Activated CD4-positive, alpha-beta T cell treated with anti-CD3 and anti-CD28 coated beads, Interleukin-2, amount 10 ng/mL, durations not matched to agents 24 days and 14 days (primary cell): ENCODE measurements around the gene ITK. TPM values are rescaled to one million over a fixed set of nuclear protein-coding genes. Genes with fewer than 3 reads are reported as not detected.

Experiments used
- DNase-seq: peaks from one replicate; pipeline ENCODE4 v3.0.0; 2022
- H3K27ac Mint-ChIP-seq: one replicate; pipeline ENCODE4 v1.8.0; 2022; ENCODE audit warnings: mild to moderate bottlenecking, mixed read lengths
- H3K27me3 Mint-ChIP-seq: one replicate; pipeline ENCODE4 v1.8.0; 2022; ENCODE audit warnings: mixed read lengths
- H3K36me3 Mint-ChIP-seq: one replicate; pipeline ENCODE4 v1.8.0; 2022; ENCODE audit warnings: low read depth, mild to moderate bottlenecking, mixed read lengths
- H3K4me1 Mint-ChIP-seq: one replicate; pipeline ENCODE4 v1.8.0; 2021; ENCODE audit warnings: mixed read lengths
- H3K4me3 Mint-ChIP-seq: one replicate; pipeline ENCODE4 v1.8.0; 2022; ENCODE audit warnings: mild to moderate bottlenecking, moderate library complexity, mixed read lengths
- H3K9me3 Mint-ChIP-seq: one replicate; pipeline ENCODE4 v1.8.0; 2021; ENCODE audit warnings: mixed read lengths
- intact Hi-C: fragments of 100-400 bp; cut with micrococcal nuclease; formaldehyde crosslinking; loops from one replicate; pipeline ENCODE4 v1.15.1; 2023
- total RNA-seq: library from RNA; stranded (reverse); gene quantifications from 2 replicates; pipeline ENCODE4 v1.2.3, GENCODE V29; 2022

Gene ITK
- total RNA-seq, 1 donor from 2014 or later, result 230 TPM

- peak; percentile 93 for DNase-seq
- H3K4me1 Mint-ChIP-seq, result peaks cover 86% of the 10 kb centered on the region
- H3K27ac Mint-ChIP-seq, result peak overlapping the region; percentile 93
- H3K9me3 Mint-ChIP-seq, result no peaks in the 10 kb centered on the region
- H3K27me3 Mint-ChIP-seq, result no peaks in the 10 kb centered on the region
- H3K4me3 Mint-ChIP-seq, result peak overlapping the region; percentile 61
- intact Hi-C loops, result loop anchor here (1.0 to 2.0 kb wide), 6 partner anchors 16 to 104 kb away; partner anchors contain the start of gene ITK
- H3K36me3 Mint-ChIP-seq, result peaks cover 88% of the 10 kb centered on the region
Observed at GRCh38 chr5:157252711-157253465, 72.2 kb downstream of the ITK start.

GRCh38 chr5:157253547-157253946 lies 72.9 kb downstream of the ITK start:
- peaks cover 82% of the 10 kb centered on the region for H3K4me1 Mint-ChIP-seq
- H3K9me3 Mint-ChIP-seq, result no peaks in the 10 kb centered on the region
- no peak for DNase-seq
- intact Hi-C loops, result loop anchor here (1.0 to 2.0 kb wide), 6 partner anchors 16 to 104 kb away; partner anchors contain the start of gene ITK
- no peaks in the 10 kb centered on the region for H3K27me3 Mint-ChIP-seq
- peak overlapping the region; percentile 93 for H3K27ac Mint-ChIP-seq
- H3K36me3 Mint-ChIP-seq, result peaks cover 81% of the 10 kb centered on the region
- H3K4me3 Mint-ChIP-seq, result peak overlapping the region; percentile 61

GRCh38 chr5:157258450-157258849 lies 77.8 kb downstream of the ITK start:
- no peak for DNase-seq
- Mint-ChIP-seq H3K27ac (no peak overlapping the region), H3K4me3 (no peak overlapping the region), H3K9me3 (no peaks in the 10 kb centered on the region), H3K36me3 (peaks cover 38% of the 10 kb centered on the region), H3K4me1 (peaks cover 58% of the 10 kb centered on the region), H3K27me3 (no peaks in the 10 kb centered on the region)
- intact Hi-C loops, result loop anchor here (5.0 kb wide), 1 partner anchor 34 kb away; no protein-coding TSS in a partner anchor

DNA sequence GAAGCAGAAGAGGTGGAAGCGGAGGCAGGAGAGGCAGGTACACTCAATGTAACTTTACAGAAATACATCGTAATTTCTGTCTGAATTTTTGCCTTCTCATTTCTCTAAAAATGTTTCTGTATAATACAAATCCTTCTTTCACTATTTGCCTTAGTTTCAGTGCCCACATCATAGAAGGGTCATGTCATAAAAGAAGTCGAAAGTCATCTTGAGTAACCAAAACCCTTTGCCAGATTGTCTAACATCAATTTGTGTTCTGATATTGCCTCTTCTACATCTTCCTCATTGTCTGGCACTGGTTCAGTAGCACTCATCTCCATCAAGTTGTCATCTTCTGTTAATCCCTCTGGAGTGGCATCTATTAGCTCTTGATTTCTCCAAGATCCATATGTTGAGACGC lies 79.1 kb downstream of the ITK start:
- H3K27ac Mint-ChIP-seq, result no peak overlapping the region
- intact Hi-C loops, result loop anchor here (5.0 kb wide), 1 partner anchor 33 kb away; no protein-coding TSS in a partner anchor
- no peak overlapping the region for H3K4me3 Mint-ChIP-seq
- no peaks in the 10 kb centered on the region for H3K9me3 Mint-ChIP-seq
- H3K27me3 Mint-ChIP-seq, result no peaks in the 10 kb centered on the region
- DNase-seq, result no peak
- H3K4me1 Mint-ChIP-seq, result peaks cover 59% of the 10 kb centered on the region
- H3K36me3 Mint-ChIP-seq, result peaks cover 26% of the 10 kb centered on the region

- H3K36me3 Mint-ChIP-seq, result peaks cover 13% of the 10 kb centered on the region
- no peaks in the 10 kb centered on the region for H3K27me3 Mint-ChIP-seq
- peak overlapping the region; percentile 18 for H3K4me3 Mint-ChIP-seq
- H3K4me1 Mint-ChIP-seq, result peaks cover 57% of the 10 kb centered on the region
- intact Hi-C loops, result no loop called here
- DNase-seq, result no peak
- peak overlapping the region; percentile 68 for H3K27ac Mint-ChIP-seq
- no peaks in the 10 kb centered on the region for H3K9me3 Mint-ChIP-seq
Observed at GRCh38 chr5:157263496-157264090, 83.0 kb downstream of the ITK start.

DNA sequence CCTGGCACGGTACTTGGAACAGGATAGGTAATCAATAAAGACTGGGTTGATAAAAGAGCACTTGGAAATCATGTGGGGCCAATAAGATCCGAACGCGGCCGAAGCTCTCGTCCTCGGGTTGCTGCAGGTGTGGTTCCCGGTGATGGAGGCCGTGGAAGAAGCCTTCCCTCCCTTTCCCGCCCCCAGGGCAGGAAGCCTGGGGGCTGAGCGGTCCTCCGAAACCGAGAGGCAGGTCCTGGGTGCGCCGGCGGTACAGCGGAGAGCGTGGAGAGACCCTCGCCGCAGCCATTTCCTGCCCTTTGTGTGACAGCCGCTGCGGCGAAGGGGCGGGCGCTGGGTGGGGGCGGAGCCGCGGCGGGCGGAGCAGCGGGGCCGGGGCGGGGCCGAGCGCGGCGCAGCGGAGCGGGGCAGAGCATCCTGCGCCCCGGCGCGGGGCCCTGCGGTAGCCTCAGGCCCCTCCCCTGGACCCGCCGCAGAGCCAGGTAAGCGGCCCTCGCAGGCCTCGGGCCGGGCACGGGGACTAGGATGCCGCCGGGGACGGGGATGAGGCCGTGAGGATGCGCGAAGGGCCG lies 85.2 kb downstream of the ITK start, which contains the start of gene CYFIP2:
Gene CYFIP2 (plus strand): TSS at position 410 of the 572 bp plus-strand sequence. CDS start 19,239 bp downstream, outside the sequence.
- H3K36me3 Mint-ChIP-seq, result peaks cover 26% of the 10 kb centered on the region
- peak within 1 kb of the TSS; percentile 98 for H3K27ac Mint-ChIP-seq
- H3K27me3 Mint-ChIP-seq, result no peaks in the 10 kb centered on the region
- H3K4me3 Mint-ChIP-seq, result peak within 1 kb of the TSS; percentile 96
- DNase-seq, result peak; percentile 96
- no peaks in the 10 kb centered on the region for H3K9me3 Mint-ChIP-seq
- intact Hi-C loops, result loop anchor here (2.0 to 5.0 kb wide), 3 partner anchors 17 to 343 kb away; no protein-coding TSS in a partner anchor
- peaks cover 68% of the 10 kb centered on the region for H3K4me1 Mint-ChIP-seq

GRCh38 chr5:157266286-157267007 lies 85.8 kb downstream of the ITK start:
- intact Hi-C loops, result loop anchor here (2.0 to 5.0 kb wide), 3 partner anchors 16 to 344 kb away; no protein-coding TSS in a partner anchor
- Mint-ChIP-seq H3K4me3 (peak overlapping the region; percentile 96), H3K27me3 (no peaks in the 10 kb centered on the region), H3K27ac (peak overlapping the region; percentile 94), H3K9me3 (no peaks in the 10 kb centered on the region), H3K36me3 (peaks cover 31% of the 10 kb centered on the region), H3K4me1 (peaks cover 70% of the 10 kb centered on the region)
- DNase-seq, result peak; percentile 90

DNA sequence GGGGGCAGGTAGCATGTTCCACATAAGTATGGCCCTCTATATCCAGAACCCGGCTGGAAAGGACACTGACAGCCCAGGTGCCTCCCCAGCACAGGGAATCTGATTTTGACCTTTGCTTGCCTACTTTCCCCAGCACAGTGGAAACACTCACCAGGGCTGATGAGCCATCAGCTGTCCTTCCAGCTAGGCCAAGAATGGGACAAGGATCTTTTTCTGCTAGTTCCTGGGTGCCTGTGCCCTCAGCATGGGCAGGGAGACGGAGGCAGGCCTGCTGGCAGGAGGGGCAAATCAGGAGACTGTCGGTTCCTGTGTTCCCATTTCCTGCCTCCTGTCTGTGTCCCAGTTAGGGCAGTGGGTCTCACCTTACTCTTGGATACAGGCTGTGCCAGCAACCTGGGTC lies 86.4 kb downstream of the ITK start:
- peaks cover 36% of the 10 kb centered on the region for H3K36me3 Mint-ChIP-seq

GRCh38 chr5:157267761-157268480 lies 87.3 kb downstream of the ITK start:
- peaks cover 82% of the 10 kb centered on the region for H3K4me1 Mint-ChIP-seq
- H3K27me3 Mint-ChIP-seq, result no peaks in the 10 kb centered on the region
- intact Hi-C loops, result loop anchor here (2.0 to 5.0 kb wide), 3 partner anchors 15 to 346 kb away; no protein-coding TSS in a partner anchor
- no peaks in the 10 kb centered on the region for H3K9me3 Mint-ChIP-seq
- peak overlapping the region; percentile 94 for H3K27ac Mint-ChIP-seq
- H3K36me3 Mint-ChIP-seq, result peaks cover 38% of the 10 kb centered on the region
- H3K4me3 Mint-ChIP-seq, result peak overlapping the region; percentile 96
- DNase-seq, result peak; percentile 72

More for the DNA sequence above, 86.4 kb downstream of the ITK start:
- no peak for DNase-seq
- H3K4me3 Mint-ChIP-seq, result peak overlapping the region; percentile 96
- intact Hi-C loops, result loop anchor here (2.0 to 5.0 kb wide), 3 partner anchors 16 to 345 kb away; no protein-coding TSS in a partner anchor
- peak overlapping the region; percentile 94 for H3K27ac Mint-ChIP-seq
- peaks cover 76% of the 10 kb centered on the region for H3K4me1 Mint-ChIP-seq
- no peaks in the 10 kb centered on the region for H3K9me3 Mint-ChIP-seq
- no peaks in the 10 kb centered on the region for H3K27me3 Mint-ChIP-seq

DNA sequence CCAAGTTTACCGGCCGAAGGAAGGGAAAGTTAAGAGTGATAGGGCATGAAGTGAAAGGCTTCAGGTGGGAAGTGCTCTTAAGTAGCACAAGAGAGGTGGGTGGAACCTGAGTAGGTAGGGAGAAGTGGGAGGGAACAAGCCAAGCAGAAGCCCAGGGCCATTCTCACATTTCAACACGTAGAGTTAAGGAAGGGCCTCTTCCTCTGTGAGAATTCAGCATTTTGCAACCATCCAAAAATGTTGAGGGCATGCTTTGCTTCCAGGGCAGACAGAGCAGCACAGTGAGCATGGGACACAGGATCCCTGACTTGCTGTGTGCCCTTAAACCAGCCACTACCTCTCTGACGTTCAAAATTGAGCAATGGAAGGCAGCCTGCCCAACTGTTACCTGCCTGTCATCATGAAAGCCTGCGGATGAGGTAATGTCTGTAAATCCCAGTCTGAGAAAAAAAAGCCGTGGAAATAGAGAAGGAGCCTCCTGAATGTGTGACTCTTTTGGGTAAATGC lies 88.6 kb downstream of the ITK start:
- DNase-seq, result peak; percentile 76
- Mint-ChIP-seq H3K27me3 (no peaks in the 10 kb centered on the region), H3K9me3 (no peaks in the 10 kb centered on the region), H3K36me3 (peaks cover 38% of the 10 kb centered on the region), H3K4me1 (peaks cover 82% of the 10 kb centered on the region), H3K4me3 (peak overlapping the region; percentile 96), H3K27ac (peak overlapping the region; percentile 99)
- intact Hi-C loops, result loop anchor here (1.0 to 5.0 kb wide), 4 partner anchors 16 to 347 kb away; partner anchors contain the start of gene ITK

GRCh38 chr5:157269761-157270272 lies 89.2 kb downstream of the ITK start:
- intact Hi-C loops, result loop anchor here (1.0 to 5.0 kb wide), 7 partner anchors 17 to 348 kb away; partner anchors contain the start of gene ITK
- Mint-ChIP-seq H3K27ac (peak overlapping the region; percentile 99), H3K27me3 (no peaks in the 10 kb centered on the region), H3K36me3 (peaks cover 38% of the 10 kb centered on the region), H3K4me3 (peak overlapping the region; percentile 96), H3K9me3 (no peaks in the 10 kb centered on the region), H3K4me1 (peaks cover 78% of the 10 kb centered on the region)
- DNase-seq, result peak; percentile 68

DNA sequence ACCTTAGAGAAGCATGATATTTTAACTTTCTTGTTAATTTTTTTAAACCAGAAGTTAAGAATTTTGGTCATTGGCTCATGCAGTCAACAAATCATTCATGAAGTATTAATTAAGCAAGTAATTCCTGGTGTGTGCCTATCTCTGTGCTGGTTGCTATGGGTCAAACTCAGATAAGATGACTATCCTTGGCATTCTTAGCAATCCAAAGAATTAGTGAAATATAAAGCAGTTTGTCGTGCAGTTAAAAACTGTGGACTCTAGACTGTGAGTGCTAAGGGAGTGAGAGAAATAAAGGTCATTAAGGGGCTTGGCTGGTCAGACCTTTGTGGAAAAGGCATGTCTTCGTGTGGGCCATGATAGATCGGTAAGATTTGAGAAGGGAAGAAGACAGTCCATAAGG lies 90.1 kb downstream of the ITK start:
- Mint-ChIP-seq H3K9me3 (no peaks in the 10 kb centered on the region), H3K36me3 (peaks cover 40% of the 10 kb centered on the region), H3K27me3 (no peaks in the 10 kb centered on the region), H3K4me3 (peak overlapping the region; percentile 96), H3K4me1 (peaks cover 73% of the 10 kb centered on the region), H3K27ac (peak overlapping the region; percentile 99)
- intact Hi-C loops, result loop anchor here (2.0 to 5.0 kb wide), 3 partner anchors 122 to 332 kb away; no protein-coding TSS in a partner anchor
- no peak for DNase-seq
